HL-60 (cell line): Measurements from ENCODE around the gene INSRR.

Experiments used
- DNase-seq, 2 experiments: peaks; one replicate each; pipeline ENCODE4 v3.0.0-alpha.2; 2010 to 2020; ENCODE audit warnings: low read depth in 1 of 2, low spot score in 1 of 2
- H3K27ac ChIP-seq: fragments of 250-450 bp; sonication (Bioruptor Pico); replicated peaks from 2 replicates; pipeline ENCODE4 v1.5.1; 2020; ENCODE audit warnings: mild to moderate bottlenecking, moderate library complexity
- H3K27me3 ChIP-seq: fragments of 250-450 bp; sonication (Bioruptor Pico); 2 replicates; pipeline ENCODE4 v1.5.1; 2021; ENCODE audit warnings: mild to moderate bottlenecking, moderate library complexity; ENCODE audit not compliant: insufficient read depth, poor library complexity, severe bottlenecking
- H3K4me3 ChIP-seq: replicated peaks from 2 replicates; pipeline ENCODE4 v1.5.1; 2011; ENCODE audit warnings: mild to moderate bottlenecking, control low read depth, low read length; ENCODE audit not compliant: insufficient read depth
- CTCF ChIP-seq: IDR thresholded peaks from one replicate; pipeline ENCODE4 v1.5.1; 2011; ENCODE audit warnings: low read length, control low read depth, inconsistent platforms; ENCODE audit not compliant: insufficient read depth
- GABPA ChIP-seq: IDR thresholded peaks from 2 replicates; pipeline ENCODE4 v1.6.1; 2012; ENCODE audit warnings: low read depth
- POLR2AphosphoS5 ChIP-seq: IDR thresholded peaks from 2 replicates; pipeline ENCODE4 v1.6.1; 2012; ENCODE audit warnings: low read depth
- REST ChIP-seq: IDR thresholded peaks from 2 replicates; pipeline ENCODE4 v1.6.1; 2012; ENCODE audit warnings: low read depth; ENCODE audit not compliant: insufficient replicate concordance
- SPI1 ChIP-seq: IDR thresholded peaks from 2 replicates; pipeline ENCODE4 v1.6.1; 2012; ENCODE audit warnings: low read depth, mild to moderate bottlenecking, borderline replicate concordance

INSRR gene

GRCh38 chr1:156794506-156795373 is 64.2 kb downstream of the INSRR start:
- TF ChIP-seq REST (no peak), POLR2AphosphoS5 (no peak), CTCF (no peak), SPI1 (no peak), GABPA (no peak)
- Histone ChIP-seq H3K4me3 (no peak overlapping the region), H3K27me3 (no peaks in the 10 kb centered on the region), H3K27ac (no peak overlapping the region)
- DNase-seq = no peak
